ENCODE data around the gene RXFP2.

RXFP2 gene

DNA sequence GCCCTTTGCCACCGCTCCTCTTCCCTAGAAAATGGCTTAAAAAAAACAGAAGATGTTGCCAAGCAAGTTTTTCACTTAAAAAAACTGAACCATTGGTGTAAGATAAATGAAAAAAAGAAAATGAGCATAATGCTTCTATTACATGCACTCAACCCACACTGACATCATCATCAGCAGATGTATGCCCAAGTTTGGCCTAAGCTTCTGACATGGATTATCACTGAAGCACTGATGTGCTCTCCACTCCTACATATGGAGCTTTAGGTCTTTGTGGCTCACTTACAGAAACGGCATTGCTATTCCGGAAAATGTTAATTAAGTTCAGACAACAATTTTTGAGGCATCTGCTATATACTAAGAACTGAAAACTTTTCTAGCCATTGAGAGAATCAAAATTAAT, 8.0 kb downstream of the RXFP2 start:
- H3K27ac ChIP-seq, result no peak overlapping the region
- no peak overlapping the region for H3K4me3 ChIP-seq
- TF ChIP-seq, protein P1, sequence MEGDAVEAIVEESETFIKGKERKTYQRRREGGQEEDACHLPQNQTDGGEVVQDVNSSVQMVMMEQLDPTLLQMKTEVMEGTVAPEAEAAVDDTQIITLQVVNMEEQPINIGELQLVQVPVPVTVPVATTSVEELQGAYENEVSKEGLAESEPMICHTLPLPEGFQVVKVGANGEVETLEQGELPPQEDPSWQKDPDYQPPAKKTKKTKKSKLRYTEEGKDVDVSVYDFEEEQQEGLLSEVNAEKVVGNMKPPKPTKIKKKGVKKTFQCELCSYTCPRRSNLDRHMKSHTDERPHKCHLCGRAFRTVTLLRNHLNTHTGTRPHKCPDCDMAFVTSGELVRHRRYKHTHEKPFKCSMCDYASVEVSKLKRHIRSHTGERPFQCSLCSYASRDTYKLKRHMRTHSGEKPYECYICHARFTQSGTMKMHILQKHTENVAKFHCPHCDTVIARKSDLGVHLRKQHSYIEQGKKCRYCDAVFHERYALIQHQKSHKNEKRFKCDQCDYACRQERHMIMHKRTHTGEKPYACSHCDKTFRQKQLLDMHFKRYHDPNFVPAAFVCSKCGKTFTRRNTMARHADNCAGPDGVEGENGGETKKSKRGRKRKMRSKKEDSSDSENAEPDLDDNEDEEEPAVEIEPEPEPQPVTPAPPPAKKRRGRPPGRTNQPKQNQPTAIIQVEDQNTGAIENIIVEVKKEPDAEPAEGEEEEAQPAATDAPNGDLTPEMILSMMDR (IDR thresholded peaks at IDR 0.05), result no peak
- no peak for DNase-seq (ENCODE audit: low spot score)

DNA sequence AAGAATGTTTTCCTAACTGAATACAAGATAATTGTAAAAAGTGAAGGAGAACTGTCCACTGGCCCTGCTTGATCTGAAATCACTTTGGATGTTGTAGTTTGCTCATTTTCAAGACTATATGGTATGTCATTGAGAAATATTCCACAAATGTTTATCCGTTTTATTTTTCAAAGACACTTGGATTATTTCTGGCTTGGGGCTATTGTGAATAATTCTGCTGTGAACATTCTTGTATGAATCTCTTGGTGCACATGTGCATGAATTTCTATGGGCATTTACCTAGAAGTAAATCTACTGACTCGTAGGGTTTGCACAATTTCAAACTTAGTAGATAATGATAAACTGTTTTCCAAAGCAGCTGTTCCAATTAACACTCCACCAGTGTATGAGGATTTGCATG, 8.6 kb downstream of the RXFP2 start:
- no peak overlapping the region for H3K27ac ChIP-seq
- DNase-seq (ENCODE audit: low spot score), result no peak
- no peak overlapping the region for H3K4me3 ChIP-seq
- TF ChIP-seq, protein P1 (IDR thresholded peaks at IDR 0.05), result no peak

DNA sequence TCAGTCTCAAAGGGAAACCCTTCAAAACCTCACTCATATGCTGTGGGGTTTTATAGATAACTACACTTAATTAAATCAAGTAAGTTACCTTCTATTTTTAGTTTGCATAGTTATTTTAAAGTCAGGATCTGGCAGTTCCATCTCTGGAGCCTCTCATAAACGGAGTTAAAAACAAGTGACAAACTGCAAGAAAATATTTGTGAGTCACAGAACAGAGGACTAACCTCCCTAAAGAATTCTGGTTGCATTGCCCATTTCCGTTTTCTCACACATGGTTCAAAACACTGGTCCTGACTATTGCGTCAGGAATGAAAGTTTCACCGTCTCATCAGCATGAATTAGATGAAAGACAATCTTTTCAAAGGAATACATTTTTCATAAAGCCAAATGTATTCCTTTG, 10.6 kb downstream of the RXFP2 start:
- no peak overlapping the region for H3K4me3 ChIP-seq
- no peak overlapping the region for H3K27ac ChIP-seq
- no peak for DNase-seq (ENCODE audit: low spot score)
- TF ChIP-seq, protein P1 (IDR thresholded peaks at IDR 0.05), result no peak

DNA sequence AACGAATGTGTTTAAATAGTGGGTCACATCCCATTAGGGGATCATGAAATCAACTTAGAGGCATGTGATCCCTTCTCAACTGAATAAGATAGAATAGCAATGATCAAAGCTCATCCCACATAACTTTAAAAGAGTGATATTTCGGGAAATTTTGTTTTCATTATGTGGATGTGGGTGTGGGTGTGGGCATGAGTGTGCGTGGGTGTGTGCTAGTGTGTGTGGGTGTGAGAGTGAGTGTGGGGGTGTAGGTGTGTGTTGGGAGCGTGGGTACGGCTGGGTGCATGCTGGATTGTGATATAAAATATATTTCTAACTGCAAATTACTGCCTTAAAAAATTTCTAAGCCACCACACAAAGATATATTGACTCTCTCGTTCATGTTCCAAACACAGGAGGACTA, 15.9 kb downstream of the RXFP2 start:
- TF ChIP-seq, protein P1 (IDR thresholded peaks at IDR 0.05), result no peak
- Histone ChIP-seq H3K4me3 (no peak overlapping the region), H3K27ac (no peak overlapping the region)
- DNase-seq (ENCODE audit: low spot score), result no peak

DNA sequence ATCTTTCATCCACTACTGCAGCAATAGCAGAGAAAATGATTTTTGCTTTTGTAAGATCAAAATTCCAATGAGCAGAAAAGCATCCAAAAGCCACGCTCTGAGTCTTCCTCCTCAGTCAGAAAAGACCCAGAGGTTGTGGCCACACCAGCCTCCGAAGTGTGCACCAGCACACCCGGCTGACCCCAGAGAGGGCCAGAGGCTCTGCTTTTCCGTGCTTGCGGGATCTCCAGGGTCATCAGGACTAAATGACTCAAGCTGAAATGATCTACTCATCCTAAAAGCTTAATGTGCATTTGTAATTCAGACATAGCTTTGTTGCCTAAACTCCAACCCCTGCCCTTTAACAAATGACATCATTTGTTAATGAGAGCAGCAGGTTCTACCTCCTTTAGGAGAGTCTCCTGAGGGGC, 16.5 kb downstream of the RXFP2 start:
- Histone ChIP-seq H3K27ac (no peak overlapping the region), H3K4me3 (no peak overlapping the region)
- DNase-seq (ENCODE audit: low spot score), result no peak
- TF ChIP-seq, protein P1 (IDR thresholded peaks at IDR 0.05), result no peak

DNA sequence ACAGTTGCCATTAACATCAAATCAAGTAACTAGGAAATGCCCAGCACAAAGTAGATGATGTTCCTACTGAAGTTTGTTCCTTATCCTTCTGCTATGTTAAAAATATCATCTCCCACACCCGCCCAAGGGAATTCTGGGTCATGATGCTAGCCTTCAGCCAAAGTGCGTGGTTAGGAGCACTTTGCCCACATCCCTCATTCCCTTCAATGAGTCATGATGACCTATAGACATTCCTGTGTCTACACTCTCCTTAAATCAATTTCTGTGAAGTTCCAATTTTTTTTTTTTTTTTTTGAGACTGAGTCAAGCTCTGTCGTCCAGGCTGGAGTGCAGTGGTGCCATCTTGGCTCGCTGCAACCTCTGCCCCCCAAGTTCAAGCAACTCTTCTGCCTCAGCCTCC, 17.0 kb downstream of the RXFP2 start:
- no peak for DNase-seq (ENCODE audit: low spot score)
- TF ChIP-seq, protein P1 (IDR thresholded peaks at IDR 0.05), result no peak
- Histone ChIP-seq H3K27ac (no peak overlapping the region), H3K4me3 (no peak overlapping the region)

DNA sequence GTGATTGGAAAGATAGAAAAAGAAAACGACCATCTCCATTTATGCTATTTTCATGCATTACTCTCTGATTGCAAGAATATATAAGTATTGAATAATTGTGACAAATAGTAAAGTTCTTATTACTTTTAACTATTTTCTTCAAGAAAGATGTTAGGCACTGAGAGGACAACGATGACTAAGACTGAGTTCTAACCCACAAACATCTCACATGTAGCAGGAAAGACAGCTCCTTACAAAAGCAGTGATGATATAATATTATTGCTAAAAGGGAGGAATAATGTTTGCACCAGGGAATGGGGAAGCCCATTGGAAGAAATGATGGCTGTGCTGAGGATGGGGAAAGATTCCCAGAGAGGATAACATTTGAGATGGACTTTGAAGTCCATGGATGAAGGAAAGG, 22.6 kb downstream of the RXFP2 start:
- TF ChIP-seq, protein P1 (IDR thresholded peaks at IDR 0.05), result no peak
- Histone ChIP-seq H3K4me3 (no peak overlapping the region), H3K27ac (no peak overlapping the region)
- DNase-seq (ENCODE audit: low spot score), result no peak

Data from coronary artery (tissue), 2 donors.